ENCODE measurements around the gene SGMS1.

SGMS1 gene

GRCh38 chr10:50400694-50401093, 223.1 kb downstream of the SGMS1 start:
- TF ChIP-seq CTCF (IDR thresholded peaks at IDR 0.05; ENCODE audit: low read depth, low read length): no peak
- no peak overlapping the region for H3K4me3 ChIP-seq (ENCODE audit: low read depth, low read length)

- TF ChIP-seq CTCF (IDR thresholded peaks at IDR 0.05; ENCODE audit: low read depth, low read length): no peak
These were observed 224.9 kb downstream of the SGMS1 start for GRCh38 chr10:50398823-50399222.

GRCh38 chr10:50398381-50398780, 225.4 kb downstream of the SGMS1 start:
- no peak overlapping the region for H3K4me3 ChIP-seq (ENCODE audit: low read depth, low read length)
- TF ChIP-seq CTCF (IDR thresholded peaks at IDR 0.05; ENCODE audit: low read depth, low read length): no peak

More at GRCh38 chr10:50398823-50399222, 224.9 kb downstream of the SGMS1 start:
- H3K4me3 ChIP-seq (ENCODE audit: low read depth, low read length): no peak overlapping the region

- TF ChIP-seq CTCF (IDR thresholded peaks at IDR 0.05; ENCODE audit: low read depth, low read length): no peak
- no peak overlapping the region for H3K4me3 ChIP-seq (ENCODE audit: low read depth, low read length)
These were observed 226.2 kb downstream of the SGMS1 start for GRCh38 chr10:50397312-50398140.

- H3K4me3 ChIP-seq (ENCODE audit: low read depth, low read length): no peak overlapping the region
- no peak for TF ChIP-seq CTCF (IDR thresholded peaks at IDR 0.05; ENCODE audit: low read depth, low read length)
These were observed 227.1 kb downstream of the SGMS1 start for GRCh38 chr10:50396491-50397311.

- no peak for TF ChIP-seq CTCF (IDR thresholded peaks at IDR 0.05; ENCODE audit: low read depth, low read length)
These were observed 227.9 kb downstream of the SGMS1 start for GRCh38 chr10:50395851-50396250.

GRCh38 chr10:50395271-50395670, 228.5 kb downstream of the SGMS1 start:
- no peak overlapping the region for H3K4me3 ChIP-seq (ENCODE audit: low read depth, low read length)
- TF ChIP-seq CTCF (IDR thresholded peaks at IDR 0.05; ENCODE audit: low read depth, low read length): no peak

More at GRCh38 chr10:50395851-50396250, 227.9 kb downstream of the SGMS1 start:
- no peak overlapping the region for H3K4me3 ChIP-seq (ENCODE audit: low read depth, low read length)
